GM06990 (cell line): ENCODE results near the gene PGLYRP1.

Source experiments
- DNase-seq: peaks from one replicate; pipeline ENCODE4 v3.0.0-alpha.2; 2011; ENCODE audit not compliant: insufficient read length; ENCODE audit errors: extremely low read depth
- H3K27me3 ChIP-seq: replicated peaks from 2 replicates; pipeline ENCODE4 v1.6.0; 2011; ENCODE audit warnings: low read length; ENCODE audit not compliant: control insufficient read depth, insufficient read depth
- H3K36me3 ChIP-seq: 2 replicates; pipeline ENCODE4 v1.5.1; 2011; ENCODE audit warnings: low read length; ENCODE audit not compliant: control insufficient read depth, insufficient read depth
- H3K4me3 ChIP-seq: replicated peaks from 2 replicates; pipeline ENCODE4 v1.5.1; 2011; ENCODE audit warnings: low read depth, mild to moderate bottlenecking, control low read depth, low read length
- TF ChIP-seq, protein P1 (sequence below): IDR thresholded peaks from 2 replicates; pipeline ENCODE4 v1.5.1; 2011; ENCODE audit warnings: low read length, control low read depth, mild to moderate bottlenecking, inconsistent platforms; ENCODE audit not compliant: insufficient read depth, poor library complexity, severe bottlenecking

PGLYRP1 gene

GRCh38 chr19:46017874-46018675, 4.8 kb downstream of the PGLYRP1 start:
- no peak overlapping the region for H3K4me3 ChIP-seq
- DNase-seq, result no peak
- TF ChIP-seq, protein P1, sequence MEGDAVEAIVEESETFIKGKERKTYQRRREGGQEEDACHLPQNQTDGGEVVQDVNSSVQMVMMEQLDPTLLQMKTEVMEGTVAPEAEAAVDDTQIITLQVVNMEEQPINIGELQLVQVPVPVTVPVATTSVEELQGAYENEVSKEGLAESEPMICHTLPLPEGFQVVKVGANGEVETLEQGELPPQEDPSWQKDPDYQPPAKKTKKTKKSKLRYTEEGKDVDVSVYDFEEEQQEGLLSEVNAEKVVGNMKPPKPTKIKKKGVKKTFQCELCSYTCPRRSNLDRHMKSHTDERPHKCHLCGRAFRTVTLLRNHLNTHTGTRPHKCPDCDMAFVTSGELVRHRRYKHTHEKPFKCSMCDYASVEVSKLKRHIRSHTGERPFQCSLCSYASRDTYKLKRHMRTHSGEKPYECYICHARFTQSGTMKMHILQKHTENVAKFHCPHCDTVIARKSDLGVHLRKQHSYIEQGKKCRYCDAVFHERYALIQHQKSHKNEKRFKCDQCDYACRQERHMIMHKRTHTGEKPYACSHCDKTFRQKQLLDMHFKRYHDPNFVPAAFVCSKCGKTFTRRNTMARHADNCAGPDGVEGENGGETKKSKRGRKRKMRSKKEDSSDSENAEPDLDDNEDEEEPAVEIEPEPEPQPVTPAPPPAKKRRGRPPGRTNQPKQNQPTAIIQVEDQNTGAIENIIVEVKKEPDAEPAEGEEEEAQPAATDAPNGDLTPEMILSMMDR, result no peak
- H3K36me3 ChIP-seq, result no peaks in the 10 kb centered on the region; the same call in none of the 2 replicates
- no peaks in the 10 kb centered on the region for H3K27me3 ChIP-seq

DNA sequence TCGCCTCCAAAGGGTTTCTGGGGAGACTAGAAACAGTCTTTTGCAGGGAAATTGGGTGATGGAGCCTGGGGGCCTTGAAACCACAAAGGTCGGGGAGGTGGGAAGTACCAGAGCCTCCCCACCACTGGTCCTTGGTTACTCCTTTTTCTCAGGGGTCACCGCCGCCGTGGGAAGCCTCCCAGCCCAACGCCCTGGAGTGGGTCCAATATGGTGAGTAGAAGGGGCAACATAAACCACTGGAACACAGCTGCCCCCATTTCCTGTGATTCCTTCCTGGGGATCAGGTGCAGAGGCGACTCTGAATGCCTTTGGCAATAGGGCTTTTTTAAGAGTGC, 5.8 kb downstream of the PGLYRP1 start:
- no peak for DNase-seq
- Histone ChIP-seq H3K27me3 (no peaks in the 10 kb centered on the region), H3K36me3 (no peaks in the 10 kb centered on the region; the same call in none of the 2 replicates), H3K4me3 (no peak overlapping the region)
- TF ChIP-seq, protein P1, result no peak

DNA sequence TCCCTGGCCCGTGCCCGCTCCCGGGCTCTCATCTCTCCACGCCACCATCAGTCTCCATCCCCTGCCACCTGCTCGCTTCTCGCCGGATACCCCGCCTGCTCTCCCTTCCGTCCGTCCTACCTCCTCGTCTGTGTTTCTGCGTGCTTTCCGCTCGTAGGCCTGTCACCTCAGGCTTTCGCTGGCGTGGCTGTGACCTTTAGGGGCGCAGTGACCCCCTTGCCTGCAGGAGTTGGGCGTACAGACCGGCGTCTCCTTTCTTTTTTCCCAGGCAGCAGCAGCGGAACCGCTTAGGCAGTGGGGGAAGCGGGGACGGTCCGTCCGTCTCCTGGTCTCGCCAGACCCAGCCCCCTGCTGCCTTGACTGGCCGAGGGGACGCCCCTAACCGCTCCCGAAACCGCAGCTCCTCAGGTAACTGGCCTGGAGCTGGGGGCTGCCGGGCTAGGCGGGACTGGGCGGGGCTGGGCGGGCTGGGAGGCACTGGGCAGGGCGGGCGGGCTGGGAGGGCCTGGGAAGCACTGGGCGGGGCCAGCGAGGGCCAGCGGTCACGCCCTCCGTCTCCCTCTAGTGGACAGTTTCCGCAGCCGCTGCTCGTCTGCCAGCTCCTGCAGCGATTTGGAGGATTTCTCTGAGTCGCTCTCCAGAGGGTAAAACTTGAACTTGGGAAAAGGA, 6.3 kb downstream of the PGLYRP1 start:
- DNase-seq, result peak; percentile 75
- peak overlapping the region; percentile 68 for H3K4me3 ChIP-seq
- no peaks in the 10 kb centered on the region; the same call in none of the 2 replicates for H3K36me3 ChIP-seq
- TF ChIP-seq, protein P1, result peak; percentile 90
- H3K27me3 ChIP-seq, result no peaks in the 10 kb centered on the region

DNA sequence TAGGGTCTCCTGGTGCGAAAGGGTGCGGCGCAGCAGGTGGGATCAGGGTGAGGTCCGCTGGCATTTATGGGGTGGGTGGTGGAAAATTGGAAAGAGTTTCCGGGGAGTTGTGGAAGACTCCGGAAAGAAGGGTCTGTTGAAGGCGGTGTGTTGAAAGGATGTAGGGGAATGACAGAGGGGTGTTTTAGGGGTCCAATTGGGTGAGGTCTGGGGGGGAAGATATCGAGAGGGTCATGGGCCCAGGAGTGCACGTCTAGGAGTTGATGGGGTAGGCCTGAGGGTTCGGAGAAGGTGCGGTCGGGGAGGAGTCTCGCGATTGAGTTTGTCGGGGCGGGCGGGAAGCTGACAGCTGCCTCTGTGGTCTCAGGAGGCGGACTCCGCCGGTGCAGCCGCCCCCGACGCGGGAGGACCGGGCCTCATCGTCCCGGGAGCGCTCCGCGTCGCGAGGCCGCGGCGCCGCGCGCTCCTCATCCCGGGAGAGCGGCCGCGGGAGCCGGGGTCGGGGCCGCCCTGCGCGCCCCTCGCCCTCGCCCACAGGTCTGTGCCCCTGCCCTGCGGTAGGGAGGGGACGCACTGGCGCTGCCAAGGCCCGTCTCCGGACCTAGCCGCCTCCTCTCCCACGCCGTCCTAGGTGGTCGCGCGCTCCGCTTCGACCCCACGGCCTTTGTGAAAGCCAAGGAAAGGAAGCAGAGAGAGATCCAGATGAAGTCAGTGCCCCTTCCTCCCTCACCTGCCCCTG, 7.0 kb downstream of the PGLYRP1 start:
- peak overlapping the region; percentile 68 for H3K4me3 ChIP-seq
- TF ChIP-seq, protein P1, result no peak
- DNase-seq, result peak; percentile 34

DNA sequence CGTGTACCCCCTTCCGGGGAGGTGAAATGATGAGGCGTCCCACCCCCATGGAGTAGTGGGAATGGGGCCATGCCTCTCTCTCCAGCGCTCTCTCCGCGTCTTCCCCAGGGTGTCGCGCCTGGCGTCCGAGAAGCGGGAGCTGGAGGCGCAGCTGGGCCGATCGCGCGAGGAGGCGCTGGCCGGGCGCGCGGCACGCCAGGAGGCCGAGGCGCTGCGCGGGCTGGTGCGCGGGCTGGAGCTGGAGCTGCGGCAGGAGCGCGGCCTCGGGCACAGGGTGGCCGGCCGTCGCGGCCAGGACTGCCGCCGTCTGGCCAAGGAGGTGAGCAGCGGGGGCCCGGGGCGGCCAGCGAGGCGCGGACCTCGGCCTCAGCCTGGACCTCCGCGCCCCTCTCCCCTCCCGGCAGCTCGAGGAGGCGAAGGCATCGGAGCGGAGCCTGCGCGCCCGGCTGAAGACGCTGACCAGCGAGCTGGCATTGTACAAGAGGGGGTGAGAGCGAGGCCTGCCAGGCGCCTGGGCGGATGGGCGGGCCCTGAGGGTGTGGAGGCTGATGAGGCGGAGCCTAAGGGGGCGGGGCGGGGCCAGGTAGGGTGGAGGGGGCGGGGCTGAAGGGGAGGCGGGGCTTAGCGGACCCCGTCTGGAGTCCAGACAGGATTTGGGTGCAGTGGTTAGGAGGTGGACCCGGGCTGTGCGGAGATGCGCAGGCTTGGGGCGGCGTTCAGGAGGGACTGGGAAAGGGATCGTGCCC, 7.7 kb downstream of the PGLYRP1 start:
- Histone ChIP-seq H3K4me3 (no peak overlapping the region), H3K36me3 (no peaks in the 10 kb centered on the region; the same call in none of the 2 replicates), H3K27me3 (no peaks in the 10 kb centered on the region)
- TF ChIP-seq, protein P1, result no peak
- peak; percentile 38 for DNase-seq

More for the DNA sequence above, 7.0 kb downstream of the PGLYRP1 start:
- H3K27me3 ChIP-seq, result no peaks in the 10 kb centered on the region
- no peaks in the 10 kb centered on the region; the same call in none of the 2 replicates for H3K36me3 ChIP-seq
